HG03432 (cell line): ENCODE data around the gene WDR90.

Source experiments
- ATAC-seq: cut with Tn5 transposase; IDR thresholded peaks from one replicate; pipeline ENCODE4 v1.9.1; 2021; ENCODE audit warnings: mild to moderate bottlenecking, moderate library complexity; ENCODE audit not compliant: unreplicated experiment

The WDR90 gene

DNA sequence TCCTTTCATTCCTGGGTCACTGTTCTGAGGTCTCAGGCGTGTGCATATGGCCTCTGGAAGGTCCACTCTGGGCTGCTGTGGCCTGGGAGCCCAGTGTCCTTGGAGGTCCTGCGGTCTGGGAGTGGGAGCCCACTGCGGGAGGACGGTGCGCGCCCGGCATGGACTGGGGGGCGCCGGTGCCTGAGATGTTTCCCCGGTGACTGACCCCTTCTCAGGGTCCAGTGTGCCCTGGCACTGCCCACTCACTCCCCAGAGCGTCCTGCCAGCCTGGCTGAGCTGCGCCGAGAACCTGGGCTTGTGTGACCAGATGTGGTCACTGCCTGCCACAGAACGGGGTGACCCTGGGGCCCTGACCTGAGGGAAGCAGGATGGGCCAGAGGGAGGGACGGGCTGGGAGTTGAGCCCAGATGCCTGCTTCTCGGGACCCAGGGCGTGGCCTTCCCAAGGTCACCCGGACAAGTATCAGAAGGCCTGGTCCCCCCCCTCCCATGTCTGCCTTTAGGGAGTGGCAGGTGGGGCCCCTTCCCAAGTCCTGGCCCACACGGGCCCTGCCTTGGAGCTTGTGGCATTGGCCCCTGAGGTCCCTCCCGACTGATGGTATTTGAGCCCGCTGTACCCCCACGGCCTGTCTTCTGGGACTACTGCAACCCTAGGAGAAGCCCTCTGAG lies 25.2 kb downstream of the WDR90 start:
- no peak for ATAC-seq

DNA sequence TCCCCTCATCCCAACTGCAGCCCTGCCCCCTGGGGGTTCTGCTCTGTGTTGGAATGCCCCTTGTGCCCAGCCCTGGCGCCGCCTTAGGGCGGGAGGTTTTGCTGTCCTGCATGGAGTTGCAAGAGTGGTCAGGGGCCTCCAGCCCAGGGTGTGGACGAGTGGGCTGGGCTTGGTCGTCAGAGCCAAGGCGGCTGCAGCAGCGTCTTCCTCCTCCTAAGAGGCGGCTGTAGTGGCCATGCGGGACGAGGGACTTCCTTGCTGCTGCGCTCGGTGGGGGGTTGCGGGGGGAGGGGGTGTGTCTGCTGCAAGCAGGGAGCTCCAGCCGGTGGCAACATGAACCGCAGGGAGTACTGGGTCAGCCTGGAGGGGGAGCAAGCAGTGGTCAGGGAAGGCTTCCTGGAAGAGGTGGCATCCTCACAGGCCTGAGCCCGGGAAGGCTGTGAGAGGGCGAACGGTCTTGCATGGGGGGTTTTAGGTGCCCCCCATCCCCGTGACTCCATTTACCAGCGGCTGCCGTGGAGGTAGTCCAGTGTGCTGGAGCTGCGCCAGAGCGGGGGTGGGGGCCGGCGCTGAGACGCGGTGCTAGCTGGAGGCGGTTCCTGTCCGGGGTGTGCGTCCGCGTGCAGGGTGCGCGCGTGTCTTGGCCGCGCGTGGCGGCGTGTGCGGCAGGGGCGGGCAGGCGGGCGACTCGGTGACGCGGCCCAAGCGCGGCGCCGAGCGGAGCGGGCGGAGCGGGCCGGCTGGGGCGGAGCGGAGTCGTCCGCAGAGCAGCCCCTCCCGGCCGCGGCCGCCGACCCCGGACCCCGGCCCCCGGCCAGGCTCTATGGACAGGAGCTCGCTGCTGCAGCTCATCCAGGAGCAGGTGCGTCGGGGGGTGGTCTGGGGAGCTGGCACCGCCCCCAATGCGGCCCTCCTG lies 26.1 kb downstream of the WDR90 start, which contains the start of gene RHBDL1:
RHBDL1 (plus strand) TSS at position 704 of the 916 bp plus-strand sequence; CDS start at position 824, 120 bp downstream.
- no peak for ATAC-seq

DNA sequence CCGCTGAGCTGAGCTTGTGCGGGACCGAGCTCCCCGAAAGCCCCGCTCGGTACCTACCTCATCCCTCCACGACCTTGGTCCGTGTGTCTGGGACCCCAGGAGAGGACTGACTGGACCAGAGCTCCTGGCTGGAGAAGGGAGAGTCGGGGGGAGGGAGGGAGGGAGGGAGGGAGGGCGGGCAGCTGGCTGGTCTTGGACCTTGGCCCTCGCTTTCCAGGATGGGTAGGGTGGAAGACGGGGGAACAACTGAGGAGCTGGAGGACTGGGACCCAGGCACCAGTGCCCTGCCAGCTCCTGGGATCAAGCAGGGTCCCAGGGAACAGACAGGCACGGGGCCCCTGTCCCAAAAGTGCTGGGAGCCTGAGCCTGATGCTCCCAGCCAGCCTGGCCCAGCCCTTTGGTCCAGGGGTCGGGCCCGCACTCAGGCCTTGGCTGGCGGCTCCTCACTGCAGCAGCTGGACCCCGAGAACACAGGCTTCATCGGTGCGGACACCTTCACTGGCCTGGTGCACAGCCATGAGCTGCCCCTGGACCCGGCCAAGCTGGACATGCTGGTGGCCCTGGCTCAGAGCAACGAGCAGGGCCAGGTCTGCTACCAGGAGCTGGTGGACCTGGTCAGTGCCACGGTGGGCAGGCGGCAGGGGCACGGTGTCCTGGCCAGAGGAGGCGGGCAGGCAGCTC lies 26.9 kb downstream of the WDR90 start:
- ATAC-seq, result no peak

GRCh38 chr16:676565-676902 lies 27.4 kb downstream of the WDR90 start:
- ATAC-seq, result no peak

- no peak for ATAC-seq
These were observed 27.7 kb downstream of the WDR90 start for GRCh38 chr16:676913-677312.

DNA sequence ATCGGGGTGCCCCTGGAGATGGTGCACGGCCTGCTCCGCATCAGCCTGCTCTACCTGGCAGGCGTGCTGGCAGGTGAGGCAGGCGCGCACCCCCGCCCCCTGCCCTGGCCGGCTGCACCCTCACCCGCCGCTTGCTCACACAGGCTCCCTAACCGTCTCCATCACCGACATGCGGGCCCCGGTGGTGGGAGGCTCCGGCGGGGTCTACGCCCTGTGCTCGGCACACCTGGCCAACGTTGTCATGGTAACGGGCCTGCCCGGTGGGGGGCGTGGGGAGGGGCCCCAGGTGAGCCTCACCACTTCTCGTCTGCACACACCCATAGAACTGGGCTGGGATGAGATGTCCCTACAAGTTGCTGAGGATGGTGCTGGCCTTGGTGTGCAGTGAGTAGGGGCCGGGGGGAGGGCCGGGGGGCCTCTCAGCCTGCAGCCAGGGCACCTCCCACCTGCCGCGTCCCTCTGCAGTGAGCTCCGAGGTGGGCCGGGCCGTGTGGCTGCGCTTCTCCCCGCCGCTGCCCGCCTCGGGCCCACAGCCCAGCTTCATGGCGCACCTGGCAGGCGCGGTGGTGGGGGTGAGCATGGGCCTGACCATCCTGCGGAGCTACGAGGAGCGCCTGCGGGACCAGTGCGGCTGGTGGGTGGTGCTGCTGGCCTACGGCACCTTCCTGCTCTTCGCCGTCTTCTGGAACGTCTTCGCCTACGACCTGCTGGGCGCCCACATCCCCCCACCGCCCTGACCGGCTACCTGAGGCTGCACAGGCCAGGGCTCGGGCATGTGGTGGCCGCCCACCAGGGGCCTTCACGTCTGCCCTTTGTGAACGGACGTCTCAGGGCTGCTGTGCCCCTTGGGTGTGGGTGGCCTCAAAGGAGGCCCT lies 28.4 kb downstream of the WDR90 start:
- no peak for ATAC-seq

DNA sequence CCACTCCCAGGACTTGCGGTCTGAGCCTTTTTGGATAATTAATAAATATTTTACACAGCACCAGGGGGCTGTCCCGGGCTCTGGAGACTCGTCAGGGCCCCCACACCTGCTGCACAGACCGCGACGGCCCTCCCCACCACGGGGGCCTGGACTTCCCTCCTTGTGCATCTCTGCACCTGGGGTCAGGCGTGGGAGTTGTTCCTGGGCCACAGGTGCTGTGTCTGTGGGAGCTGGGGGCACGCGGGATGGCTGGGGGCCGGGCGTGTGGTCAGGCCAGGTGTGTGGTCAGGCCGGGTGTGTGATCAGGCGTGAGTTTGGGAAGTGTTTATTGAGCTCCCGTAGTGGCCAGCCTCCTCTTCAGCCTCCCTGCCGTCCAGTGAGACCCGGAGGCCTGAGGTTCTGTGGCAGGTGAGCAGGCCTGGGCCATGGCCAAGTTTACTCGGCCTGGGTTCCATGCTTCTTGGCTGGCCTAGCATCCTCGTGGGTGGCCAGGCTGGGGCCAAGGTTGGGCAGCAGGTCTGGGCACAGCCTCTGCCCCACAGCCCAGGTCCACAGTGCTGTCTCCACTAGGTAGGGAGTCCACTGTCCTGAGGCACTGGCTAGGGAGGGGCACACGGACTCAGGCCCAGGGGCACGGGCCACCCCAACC lies 29.2 kb downstream of the WDR90 start:
- ATAC-seq, result no peak

DNA sequence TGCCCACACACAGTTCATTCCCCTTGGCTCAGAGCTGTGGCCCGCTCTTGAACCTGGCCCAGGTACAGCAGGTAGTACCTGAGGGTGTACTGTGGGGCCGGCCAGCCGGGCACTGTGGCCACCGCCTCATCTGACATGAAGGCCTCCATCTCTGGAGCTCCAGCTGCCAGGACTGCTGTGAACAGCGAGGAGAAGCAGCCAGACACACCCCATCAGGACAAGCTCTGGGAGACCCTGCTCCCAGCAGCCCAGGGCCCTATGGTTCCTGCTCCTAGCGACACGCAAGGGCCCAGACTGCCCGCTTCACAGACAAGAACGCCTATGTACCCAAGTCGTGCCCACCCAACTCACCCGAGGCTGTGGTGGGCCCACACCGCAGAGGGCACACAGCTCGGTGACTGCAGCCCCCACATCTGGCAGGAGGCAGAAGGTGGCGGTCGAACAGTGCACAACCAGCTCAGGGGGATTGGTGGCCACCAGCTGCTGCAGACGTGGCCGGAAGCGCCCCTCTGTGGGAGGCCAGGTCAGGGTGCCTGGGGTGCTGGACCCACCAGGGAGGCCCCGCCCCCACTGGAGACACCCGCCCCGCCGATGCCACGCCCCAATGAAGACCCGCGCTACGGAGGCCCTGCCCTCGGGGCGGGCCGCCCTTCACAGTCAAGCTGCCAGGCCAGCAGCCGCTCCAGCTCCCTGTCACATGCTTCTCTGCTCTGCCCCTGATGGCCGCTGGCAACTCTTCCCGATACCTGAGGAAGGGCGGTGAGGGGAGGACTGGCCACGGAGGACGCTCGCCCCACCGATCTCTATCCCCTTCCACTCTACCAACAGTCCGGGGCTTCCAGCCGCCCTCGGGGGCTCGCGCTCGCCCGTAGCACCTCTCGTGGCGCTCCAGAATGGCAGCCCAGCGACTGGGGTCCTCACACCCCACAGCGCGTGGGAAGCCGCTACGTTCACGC lies 30.0 kb downstream of the WDR90 start:
- peak; percentile 7 for ATAC-seq

GRCh38 chr16:679814-680624 lies 30.9 kb downstream of the WDR90 start, which contains the start of gene STUB1:
STUB1 (plus strand) TSS chr16:680410; CDS start chr16:680526, 116 bp downstream.
- ATAC-seq, result peak; percentile 40

DNA sequence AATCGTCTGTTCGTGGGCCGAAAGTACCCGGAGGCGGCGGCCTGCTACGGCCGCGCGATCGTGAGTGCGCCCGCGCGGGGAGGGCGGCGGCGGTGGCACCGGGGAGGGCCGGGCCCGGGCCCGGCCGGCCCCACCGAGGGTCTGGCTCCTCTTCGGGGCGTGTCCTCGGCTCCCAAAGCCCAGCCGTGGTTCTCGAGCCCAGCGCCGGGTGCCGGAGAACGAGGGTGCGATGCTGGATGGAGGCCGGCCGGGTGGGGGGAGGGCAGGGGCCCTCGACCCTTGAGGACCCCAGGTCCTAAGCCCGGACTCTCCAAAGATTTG lies 31.4 kb downstream of the WDR90 start:
- ATAC-seq, result peak; percentile 1

DNA sequence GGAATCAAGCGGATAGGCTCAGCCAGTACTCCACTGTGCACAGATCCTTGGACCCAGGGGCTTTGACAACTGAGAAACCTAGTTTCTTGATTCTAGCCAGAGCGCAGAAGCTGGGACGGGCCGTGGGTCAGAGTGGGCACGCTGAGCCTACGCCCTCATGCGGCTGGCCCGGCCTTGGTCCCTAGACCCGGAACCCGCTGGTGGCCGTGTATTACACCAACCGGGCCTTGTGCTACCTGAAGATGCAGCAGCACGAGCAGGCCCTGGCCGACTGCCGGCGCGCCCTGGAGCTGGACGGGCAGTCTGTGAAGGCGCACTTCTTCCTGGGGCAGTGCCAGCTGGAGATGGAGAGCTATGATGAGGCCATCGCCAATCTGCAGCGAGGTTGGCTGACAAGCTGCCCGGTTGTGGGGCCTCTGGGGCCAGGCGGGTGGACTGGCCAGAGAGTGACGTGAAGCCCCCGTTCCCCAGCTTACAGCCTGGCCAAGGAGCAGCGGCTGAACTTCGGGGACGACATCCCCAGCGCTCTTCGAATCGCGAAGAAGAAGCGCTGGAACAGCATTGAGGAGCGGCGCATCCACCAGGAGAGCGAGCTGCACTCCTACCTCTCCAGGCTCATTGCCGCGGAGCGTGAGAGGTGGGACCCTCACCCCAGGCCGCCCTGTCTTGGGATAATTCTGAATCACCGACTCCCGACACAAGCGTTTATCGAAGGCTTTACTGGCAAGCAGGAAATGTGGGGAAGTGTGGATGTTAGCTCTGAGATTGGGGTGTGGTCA lies 32.0 kb downstream of the WDR90 start:
- ATAC-seq, result no peak

DNA sequence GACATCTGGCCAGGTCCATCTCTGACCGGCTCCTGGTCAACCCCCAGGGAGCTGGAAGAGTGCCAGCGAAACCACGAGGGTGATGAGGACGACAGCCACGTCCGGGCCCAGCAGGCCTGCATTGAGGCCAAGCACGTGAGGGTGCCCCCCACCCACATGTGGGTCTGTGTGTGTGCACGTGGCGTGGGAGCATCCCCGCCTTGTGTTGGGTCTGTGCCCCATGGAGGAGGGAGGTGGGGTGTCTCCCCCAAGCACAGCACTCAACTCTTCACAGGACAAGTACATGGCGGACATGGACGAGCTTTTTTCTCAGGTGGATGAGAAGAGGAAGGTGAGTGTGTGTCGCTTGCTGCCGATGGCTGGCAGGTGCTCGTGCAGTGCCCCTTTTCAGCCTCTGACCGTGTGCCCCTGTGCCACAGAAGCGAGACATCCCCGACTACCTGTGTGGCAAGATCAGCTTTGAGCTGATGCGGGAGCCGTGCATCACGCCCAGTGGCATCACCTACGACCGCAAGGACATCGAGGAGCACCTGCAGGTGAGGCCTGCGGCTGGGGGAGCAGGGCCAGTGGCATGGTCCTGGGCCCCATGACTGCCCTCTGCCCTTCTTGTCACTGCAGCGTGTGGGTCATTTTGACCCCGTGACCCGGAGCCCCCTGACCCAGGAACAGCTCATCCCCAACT lies 32.7 kb downstream of the WDR90 start:
- no peak for ATAC-seq

GRCh38 chr16:682493-683395 lies 33.6 kb downstream of the WDR90 start:
- ATAC-seq, result no peak

GRCh38 chr16:683396-684070 lies 34.4 kb downstream of the WDR90 start:
- no peak for ATAC-seq

DNA sequence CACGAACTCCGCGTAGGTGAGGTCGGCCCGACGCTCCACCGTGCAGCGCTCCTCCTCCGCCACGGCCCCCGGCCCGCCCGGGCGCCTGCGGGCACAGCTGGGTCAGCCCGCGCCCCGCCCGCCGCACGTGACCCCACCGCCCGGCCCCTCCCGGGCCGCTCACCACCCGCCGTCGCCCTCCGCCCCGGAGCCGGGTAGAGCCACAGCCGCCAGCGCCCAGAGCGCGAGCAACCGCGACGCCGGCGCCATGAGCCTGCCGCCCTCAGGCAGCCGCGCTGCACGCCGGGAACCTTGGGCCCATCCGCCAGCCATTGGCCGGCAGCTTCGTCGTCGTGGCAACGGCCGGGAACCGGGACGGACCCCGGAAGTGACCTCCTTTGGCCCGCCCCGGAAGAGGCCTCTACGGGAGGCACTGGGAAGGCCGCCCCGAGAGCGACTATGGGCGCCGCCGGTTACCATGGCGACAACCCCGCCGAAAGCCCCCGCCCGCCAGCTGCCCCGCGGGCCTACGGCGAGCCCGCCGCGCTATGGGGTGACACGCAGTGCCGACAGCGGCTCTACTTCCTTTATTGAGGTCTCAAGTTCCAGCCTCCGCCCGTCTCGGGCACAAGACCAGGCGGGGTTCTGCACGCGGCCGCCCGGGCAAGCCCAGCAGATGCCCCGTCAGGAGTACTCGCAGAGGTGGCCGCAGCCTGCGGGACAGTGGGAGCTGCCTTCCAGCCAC lies 35.1 kb downstream of the WDR90 start, which contains the start of gene JMJD8:
JMJD8 (minus strand) TSS at position 264 of the 724 bp plus-strand sequence; CDS start at position 249, 15 bp downstream.
- peak; percentile 61 for ATAC-seq
